HG03575 (cell line): Measurements from ENCODE around the gene ZNF598.

Experiments used
- ATAC-seq: cut with Tn5 transposase; IDR thresholded peaks from one replicate; pipeline ENCODE4 v1.9.1; 2021; ENCODE audit not compliant: unreplicated experiment, insufficient number of reproducible peaks, low FRiP score; ENCODE audit errors: extremely low read depth

The ZNF598 gene

GRCh38 chr16:1998852-1999801, 10.5 kb downstream of the ZNF598 start:
- ATAC-seq = no peak

- no peak for ATAC-seq
Observed at GRCh38 chr16:1998360-1998835, 11.2 kb downstream of the ZNF598 start.

GRCh38 chr16:1997494-1998359, 11.9 kb downstream of the ZNF598 start:
- ATAC-seq = no peak

GRCh38 chr16:1993731-1994131, 15.9 kb downstream of the ZNF598 start:
- ATAC-seq = no peak

- ATAC-seq = no peak
Observed at GRCh38 chr16:1992704-1993317, 16.8 kb downstream of the ZNF598 start.

- no peak for ATAC-seq
Observed at GRCh38 chr16:1991948-1992703, 17.5 kb downstream of the ZNF598 start.

GRCh38 chr16:1991588-1991947, 18.1 kb downstream of the ZNF598 start:
- ATAC-seq = no peak

GRCh38 chr16:1991135-1991551, 18.5 kb downstream of the ZNF598 start:
- ATAC-seq = no peak

GRCh38 chr16:1990351-1991134, 19.1 kb downstream of the ZNF598 start:
- ATAC-seq = no peak

GRCh38 chr16:1990101-1990350, 19.6 kb downstream of the ZNF598 start:
- no peak for ATAC-seq

- no peak for ATAC-seq
Observed at GRCh38 chr16:1989209-1990100, 20.2 kb downstream of the ZNF598 start, which contains the start of gene SYNGR3. Gene SYNGR3, plus strand, starts transcription at chr16:1989970. Its CDS starts 133 bp downstream, at chr16:1990103.

GRCh38 chr16:1987198-1987597, 22.4 kb downstream of the ZNF598 start:
- no peak for ATAC-seq

GRCh38 chr16:1985466-1986150, 24.0 kb downstream of the ZNF598 start:
- no peak for ATAC-seq

GRCh38 chr16:1984347-1985225, 25.0 kb downstream of the ZNF598 start:
- ATAC-seq = no peak

- no peak for ATAC-seq
Observed at GRCh38 chr16:1983544-1984346, 25.9 kb downstream of the ZNF598 start, which contains the start of gene GFER. Gene GFER, plus strand, starts transcription at chr16:1984193. Its CDS starts 26 bp downstream, at chr16:1984219.
